ENCODE measurements around the gene RAD51B.

RAD51B gene

DNA sequence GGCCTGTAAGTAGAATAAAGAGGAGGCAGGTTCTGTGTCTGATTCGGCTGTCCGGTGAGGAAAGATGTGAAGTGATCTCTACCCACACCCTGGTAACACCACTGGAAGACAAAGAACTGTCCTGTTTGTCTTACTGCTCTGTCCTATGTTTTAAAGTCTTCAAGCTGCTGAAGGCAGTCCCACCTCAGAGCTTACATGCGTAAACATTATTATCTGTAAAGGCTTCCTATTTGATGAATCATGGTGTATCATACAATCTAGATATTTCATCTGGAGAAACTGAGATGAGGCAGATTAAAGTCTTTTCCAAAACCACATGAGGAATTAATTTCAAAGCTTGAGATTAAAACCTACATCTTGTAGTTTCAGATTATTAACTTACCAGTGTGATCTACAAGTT is 545.6 kb downstream of the RAD51B start:
- Histone ChIP-seq H3K9me3 (ENCODE audit: control insufficient read depth in 1 of 2, low read length in 2 of 2) (no peaks in the 10 kb centered on the region), H3K4me3 (ENCODE audit: low read depth in 1 of 2, low read length in 2 of 2) (no peak overlapping the region), H3K27me3 (ENCODE audit: control insufficient read depth in 1 of 2, insufficient read depth in 2 of 2, low read length in 2 of 2) (no peaks in the 10 kb centered on the region), H3K9ac (ENCODE audit: low read depth in 1 of 2, low read length in 2 of 2) (no peak overlapping the region), H3K27ac (ENCODE audit: low read depth, low read length) (no peak overlapping the region), H3K4me1 (ENCODE audit: control insufficient read depth in 1 of 2, insufficient read depth in 2 of 2, low read length in 2 of 2) (peaks cover 11 to 20% of the 10 kb centered on the region in 2 donors), H3K36me3 (ENCODE audit: control insufficient read depth in 1 of 2, insufficient read depth in 2 of 2, low read length in 2 of 2) (no peaks in the 10 kb centered on the region)

DNA sequence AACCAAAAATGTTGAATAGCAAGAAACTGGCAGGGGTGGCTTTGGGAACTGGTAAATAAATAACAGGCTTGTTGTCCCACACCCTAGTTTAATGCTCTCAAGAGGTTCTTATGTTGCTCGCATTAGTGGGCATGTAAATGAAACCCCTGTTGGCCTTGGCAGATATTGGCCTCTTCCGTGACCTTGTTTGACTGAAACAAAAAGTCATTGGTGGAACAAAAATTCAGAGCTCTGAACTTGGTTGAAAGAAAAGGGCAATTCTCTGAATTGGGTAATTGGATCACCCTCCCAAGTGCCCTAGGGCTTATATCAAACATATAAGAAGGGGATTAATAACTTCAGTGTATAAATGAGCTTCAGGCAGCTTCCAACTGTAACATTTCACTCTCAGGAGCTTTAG is 547.1 kb downstream of the RAD51B start:
- Histone ChIP-seq H3K4me3 (ENCODE audit: low read depth in 1 of 2, low read length in 2 of 2) (no peak overlapping the region), H3K27ac (ENCODE audit: low read depth, low read length) (no peak overlapping the region), H3K27me3 (ENCODE audit: control insufficient read depth in 1 of 2, insufficient read depth in 2 of 2, low read length in 2 of 2) (no peaks in the 10 kb centered on the region), H3K36me3 (ENCODE audit: control insufficient read depth in 1 of 2, insufficient read depth in 2 of 2, low read length in 2 of 2) (no peaks in the 10 kb centered on the region), H3K9ac (ENCODE audit: low read depth in 1 of 2, low read length in 2 of 2) (no peak overlapping the region), H3K4me1 (ENCODE audit: control insufficient read depth in 1 of 2, insufficient read depth in 2 of 2, low read length in 2 of 2) (peaks cover 9 to 10% of the 10 kb centered on the region in 2 donors), H3K9me3 (ENCODE audit: control insufficient read depth in 1 of 2, low read length in 2 of 2) (no peaks in the 10 kb centered on the region)

DNA sequence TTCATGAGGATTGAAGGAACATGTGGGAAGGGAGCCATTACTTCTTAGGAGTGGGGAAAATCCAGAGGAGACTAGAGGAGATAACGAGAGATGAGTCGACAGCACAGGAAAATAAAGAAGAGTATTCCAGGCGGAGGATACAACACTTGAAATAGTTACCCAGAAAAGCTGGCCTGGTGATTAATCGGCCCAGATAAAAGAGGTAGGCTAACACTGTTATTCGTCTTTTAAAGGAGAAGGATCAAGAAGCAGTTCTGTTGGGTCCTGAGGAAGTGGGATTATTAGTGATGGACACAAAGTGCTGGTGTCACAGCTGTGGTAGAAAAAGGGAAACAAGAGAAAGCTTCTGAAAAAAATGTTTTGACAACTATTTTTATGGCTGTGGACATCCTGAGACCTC is 548.0 kb downstream of the RAD51B start:
- no peaks in the 10 kb centered on the region for H3K27me3 ChIP-seq (ENCODE audit: control insufficient read depth in 1 of 2, insufficient read depth in 2 of 2, low read length in 2 of 2)
- H3K9me3 ChIP-seq (ENCODE audit: control insufficient read depth in 1 of 2, low read length in 2 of 2): no peaks in the 10 kb centered on the region
- no peak overlapping the region for H3K27ac ChIP-seq (ENCODE audit: low read depth, low read length)
- no peaks in the 10 kb centered on the region for H3K36me3 ChIP-seq (ENCODE audit: control insufficient read depth in 1 of 2, insufficient read depth in 2 of 2, low read length in 2 of 2)
- peaks cover 9 to 10% of the 10 kb centered on the region in 2 donors for H3K4me1 ChIP-seq (ENCODE audit: control insufficient read depth in 1 of 2, insufficient read depth in 2 of 2, low read length in 2 of 2)
- H3K9ac ChIP-seq (ENCODE audit: low read depth in 1 of 2, low read length in 2 of 2): no peak overlapping the region
- H3K4me3 ChIP-seq (ENCODE audit: low read depth in 1 of 2, low read length in 2 of 2): no peak overlapping the region

DNA sequence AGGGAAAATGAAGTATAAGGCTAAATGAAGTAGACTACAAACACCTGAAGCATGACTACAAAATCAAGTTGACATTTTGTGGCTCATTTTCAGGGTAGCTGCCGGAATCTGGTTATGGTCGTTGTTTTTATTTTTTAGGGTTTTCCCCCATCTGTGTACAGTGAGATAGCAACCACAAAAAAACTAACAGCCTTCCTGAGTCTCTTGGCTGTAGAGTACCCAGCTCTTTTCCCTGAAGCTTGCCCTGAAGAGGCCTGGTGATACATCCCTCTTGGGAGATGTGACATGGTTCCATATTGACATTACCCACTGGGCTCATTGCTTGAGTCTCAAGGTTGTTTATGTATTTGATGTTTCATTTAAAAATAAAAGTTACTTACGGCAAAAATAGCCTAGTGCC is 549.3 kb downstream of the RAD51B start:
- Histone ChIP-seq H3K27ac (ENCODE audit: low read depth, low read length) (no peak overlapping the region), H3K9ac (ENCODE audit: low read depth in 1 of 2, low read length in 2 of 2) (no peak overlapping the region), H3K4me3 (ENCODE audit: low read depth in 1 of 2, low read length in 2 of 2) (no peak overlapping the region), H3K4me1 (ENCODE audit: control insufficient read depth in 1 of 2, insufficient read depth in 2 of 2, low read length in 2 of 2) (peaks cover 9 to 10% of the 10 kb centered on the region in 2 donors), H3K36me3 (ENCODE audit: control insufficient read depth in 1 of 2, insufficient read depth in 2 of 2, low read length in 2 of 2) (no peaks in the 10 kb centered on the region), H3K9me3 (ENCODE audit: control insufficient read depth in 1 of 2, low read length in 2 of 2) (no peaks in the 10 kb centered on the region), H3K27me3 (ENCODE audit: control insufficient read depth in 1 of 2, insufficient read depth in 2 of 2, low read length in 2 of 2) (no peaks in the 10 kb centered on the region)

DNA sequence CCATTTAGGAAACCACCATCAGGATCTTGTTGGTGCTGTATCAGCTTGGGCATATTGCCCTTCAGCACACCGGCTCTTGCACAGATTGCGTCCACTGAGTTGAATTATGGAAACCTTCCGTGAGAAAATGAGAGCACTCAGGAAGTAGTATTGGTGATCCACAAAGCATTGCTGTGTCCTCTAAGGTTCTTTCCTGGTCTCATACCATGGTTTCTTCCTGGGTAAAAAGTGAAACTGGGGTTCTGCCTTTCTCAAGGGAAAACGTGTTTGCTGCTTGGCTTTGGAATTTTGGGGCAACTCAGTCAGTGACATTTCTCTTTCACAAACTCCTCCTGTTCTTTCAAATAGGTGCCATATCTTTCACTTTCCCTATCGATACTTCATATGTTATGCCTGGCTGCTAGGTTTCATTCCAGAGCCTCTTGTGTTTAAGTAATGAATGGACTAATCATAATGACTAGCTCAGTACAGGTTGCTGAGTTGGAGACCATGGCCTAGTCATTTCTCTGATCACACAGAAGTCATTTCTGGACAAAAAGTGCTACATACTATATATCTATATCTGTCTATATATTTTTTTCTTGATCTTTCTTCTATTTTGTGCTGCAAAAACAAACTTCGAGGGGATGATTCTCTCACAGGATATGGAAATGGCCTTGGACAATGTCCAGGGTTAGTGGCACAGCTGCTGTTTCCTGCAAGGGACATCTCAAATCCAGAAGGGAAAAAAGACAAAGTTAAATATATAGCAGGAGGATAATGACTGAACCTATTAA is 549.9 kb downstream of the RAD51B start:
- no peak overlapping the region for H3K27ac ChIP-seq (ENCODE audit: low read depth, low read length)
- no peaks in the 10 kb centered on the region for H3K9me3 ChIP-seq (ENCODE audit: control insufficient read depth in 1 of 2, low read length in 2 of 2)
- peaks cover 9 to 10% of the 10 kb centered on the region in 2 donors for H3K4me1 ChIP-seq (ENCODE audit: control insufficient read depth in 1 of 2, insufficient read depth in 2 of 2, low read length in 2 of 2)
- no peaks in the 10 kb centered on the region for H3K36me3 ChIP-seq (ENCODE audit: control insufficient read depth in 1 of 2, insufficient read depth in 2 of 2, low read length in 2 of 2)
- no peaks in the 10 kb centered on the region for H3K27me3 ChIP-seq (ENCODE audit: control insufficient read depth in 1 of 2, insufficient read depth in 2 of 2, low read length in 2 of 2)
- no peak overlapping the region for H3K9ac ChIP-seq (ENCODE audit: low read depth in 1 of 2, low read length in 2 of 2)
- H3K4me3 ChIP-seq (ENCODE audit: low read depth in 1 of 2, low read length in 2 of 2): peak overlapping the region in 1 of 2 donors; percentile 26

DNA sequence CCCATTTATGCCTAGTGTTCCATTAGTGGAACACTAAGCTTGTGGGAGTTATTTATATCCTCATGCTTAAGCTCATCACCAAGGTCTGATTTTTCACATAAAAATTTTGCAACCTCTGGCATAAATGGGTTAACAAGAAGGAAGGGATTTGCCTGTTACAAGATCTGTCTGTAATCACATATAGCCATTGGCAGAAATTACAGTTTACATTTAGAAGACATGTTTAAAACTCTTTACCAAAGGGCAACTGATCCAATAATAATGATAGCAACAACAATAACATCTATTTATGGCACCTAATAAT is 550.4 kb downstream of the RAD51B start:
- H3K4me1 ChIP-seq (ENCODE audit: control insufficient read depth in 1 of 2, insufficient read depth in 2 of 2, low read length in 2 of 2): peaks cover 9 to 10% of the 10 kb centered on the region in 2 donors
- H3K27me3 ChIP-seq (ENCODE audit: control insufficient read depth in 1 of 2, insufficient read depth in 2 of 2, low read length in 2 of 2): no peaks in the 10 kb centered on the region
- H3K9ac ChIP-seq (ENCODE audit: low read depth in 1 of 2, low read length in 2 of 2): no peak overlapping the region
- no peaks in the 10 kb centered on the region for H3K36me3 ChIP-seq (ENCODE audit: control insufficient read depth in 1 of 2, insufficient read depth in 2 of 2, low read length in 2 of 2)
- no peak overlapping the region for H3K27ac ChIP-seq (ENCODE audit: low read depth, low read length)
- H3K4me3 ChIP-seq (ENCODE audit: low read depth in 1 of 2, low read length in 2 of 2): no peak overlapping the region
- no peaks in the 10 kb centered on the region for H3K9me3 ChIP-seq (ENCODE audit: control insufficient read depth in 1 of 2, low read length in 2 of 2)

DNA sequence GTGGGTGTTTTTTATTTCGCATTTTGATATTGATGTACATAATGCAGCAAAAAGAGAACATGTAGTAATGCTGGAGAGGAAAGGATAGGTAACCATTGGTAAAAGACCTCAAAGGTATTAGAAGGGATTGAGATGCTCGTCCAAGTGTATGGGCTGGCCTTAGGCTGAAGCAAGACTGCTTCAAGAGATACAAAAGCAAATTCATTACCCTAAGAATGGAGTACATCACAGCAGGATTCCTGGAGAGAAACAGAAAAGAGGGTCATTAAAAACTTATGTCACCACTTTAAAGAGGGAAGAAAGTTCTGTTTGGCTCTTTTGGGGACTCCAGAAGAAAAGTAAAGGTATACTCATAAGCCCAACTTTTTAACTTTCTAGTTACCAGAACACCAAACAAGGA is 552.8 kb downstream of the RAD51B start:
- H3K9me3 ChIP-seq (ENCODE audit: control insufficient read depth in 1 of 2, low read length in 2 of 2): no peaks in the 10 kb centered on the region
- H3K4me1 ChIP-seq (ENCODE audit: control insufficient read depth in 1 of 2, insufficient read depth in 2 of 2, low read length in 2 of 2): peaks cover 9 to 15% of the 10 kb centered on the region in 2 donors
- no peak overlapping the region for H3K27ac ChIP-seq (ENCODE audit: low read depth, low read length)
- no peak overlapping the region for H3K9ac ChIP-seq (ENCODE audit: low read depth in 1 of 2, low read length in 2 of 2)
- H3K36me3 ChIP-seq (ENCODE audit: control insufficient read depth in 1 of 2, insufficient read depth in 2 of 2, low read length in 2 of 2): no peaks in the 10 kb centered on the region
- H3K27me3 ChIP-seq (ENCODE audit: control insufficient read depth in 1 of 2, insufficient read depth in 2 of 2, low read length in 2 of 2): no peaks in the 10 kb centered on the region
- no peak overlapping the region for H3K4me3 ChIP-seq (ENCODE audit: low read depth in 1 of 2, low read length in 2 of 2)

DNA sequence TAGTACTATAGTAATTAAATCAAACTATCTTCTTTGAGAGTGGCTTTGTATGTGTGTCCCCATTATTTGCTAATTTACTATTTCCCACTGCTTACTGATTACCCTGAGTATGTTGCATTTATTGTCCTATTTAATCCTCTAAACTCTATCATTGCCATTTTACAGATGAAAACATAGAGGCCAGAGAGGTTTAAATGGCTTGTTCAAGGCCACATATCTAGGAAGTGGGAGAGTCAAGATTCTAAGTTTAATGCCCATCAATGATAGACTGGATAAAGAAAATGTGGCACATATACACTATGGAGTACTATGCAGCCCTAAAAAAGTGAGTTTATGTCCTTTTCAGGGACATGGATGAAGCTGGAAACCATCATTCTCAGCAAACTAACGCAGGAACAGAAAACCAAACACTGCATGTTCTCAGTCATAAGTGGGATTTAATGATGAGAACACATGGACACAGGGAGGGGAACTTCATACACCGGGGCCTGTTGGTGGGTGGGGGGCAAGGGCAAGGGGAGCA is 553.6 kb downstream of the RAD51B start:
- peaks cover 9 to 19% of the 10 kb centered on the region in 2 donors for H3K4me1 ChIP-seq (ENCODE audit: control insufficient read depth in 1 of 2, insufficient read depth in 2 of 2, low read length in 2 of 2)
- no peak overlapping the region for H3K27ac ChIP-seq (ENCODE audit: low read depth, low read length)
- H3K27me3 ChIP-seq (ENCODE audit: control insufficient read depth in 1 of 2, insufficient read depth in 2 of 2, low read length in 2 of 2): no peaks in the 10 kb centered on the region
- no peak overlapping the region for H3K4me3 ChIP-seq (ENCODE audit: low read depth in 1 of 2, low read length in 2 of 2)
- no peaks in the 10 kb centered on the region for H3K9me3 ChIP-seq (ENCODE audit: control insufficient read depth in 1 of 2, low read length in 2 of 2)
- no peaks in the 10 kb centered on the region for H3K36me3 ChIP-seq (ENCODE audit: control insufficient read depth in 1 of 2, insufficient read depth in 2 of 2, low read length in 2 of 2)
- no peak overlapping the region for H3K9ac ChIP-seq (ENCODE audit: low read depth in 1 of 2, low read length in 2 of 2)

DNA sequence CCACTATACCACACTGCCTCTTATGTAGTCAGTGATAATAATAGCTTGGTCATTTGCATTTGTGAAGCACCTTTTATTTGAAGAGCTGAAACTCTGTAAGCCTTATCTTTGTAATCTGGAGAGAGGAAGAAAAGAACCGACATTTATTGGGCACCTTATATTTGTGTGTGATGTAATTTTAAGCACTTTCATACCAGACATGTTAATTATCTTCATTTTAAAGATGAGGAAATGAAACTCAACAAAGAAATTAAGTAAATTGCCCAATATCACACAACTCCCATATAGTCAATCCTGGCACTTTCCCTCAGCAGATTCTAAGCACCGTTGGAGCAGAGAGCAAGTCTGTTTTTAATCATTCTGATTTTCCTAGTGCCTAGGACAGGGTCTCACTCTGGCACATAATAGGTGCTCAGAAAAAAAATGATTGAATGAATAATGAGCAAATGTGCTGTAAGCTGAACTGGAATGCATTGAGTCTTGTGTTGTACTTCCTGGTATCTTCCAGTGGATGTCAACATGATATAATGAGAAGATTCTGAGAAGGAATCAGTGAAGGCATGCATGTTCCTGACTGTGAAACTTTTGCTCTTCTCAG is 554.4 kb downstream of the RAD51B start:
- H3K9ac ChIP-seq (ENCODE audit: low read depth in 1 of 2, low read length in 2 of 2): no peak overlapping the region
- H3K27ac ChIP-seq (ENCODE audit: low read depth, low read length): no peak overlapping the region
- peaks cover 9 to 19% of the 10 kb centered on the region in 2 donors for H3K4me1 ChIP-seq (ENCODE audit: control insufficient read depth in 1 of 2, insufficient read depth in 2 of 2, low read length in 2 of 2)
- H3K27me3 ChIP-seq (ENCODE audit: control insufficient read depth in 1 of 2, insufficient read depth in 2 of 2, low read length in 2 of 2): no peaks in the 10 kb centered on the region
- no peaks in the 10 kb centered on the region for H3K36me3 ChIP-seq (ENCODE audit: control insufficient read depth in 1 of 2, insufficient read depth in 2 of 2, low read length in 2 of 2)
- no peak overlapping the region for H3K4me3 ChIP-seq (ENCODE audit: low read depth in 1 of 2, low read length in 2 of 2)
- H3K9me3 ChIP-seq (ENCODE audit: control insufficient read depth in 1 of 2, low read length in 2 of 2): no peaks in the 10 kb centered on the region

DNA sequence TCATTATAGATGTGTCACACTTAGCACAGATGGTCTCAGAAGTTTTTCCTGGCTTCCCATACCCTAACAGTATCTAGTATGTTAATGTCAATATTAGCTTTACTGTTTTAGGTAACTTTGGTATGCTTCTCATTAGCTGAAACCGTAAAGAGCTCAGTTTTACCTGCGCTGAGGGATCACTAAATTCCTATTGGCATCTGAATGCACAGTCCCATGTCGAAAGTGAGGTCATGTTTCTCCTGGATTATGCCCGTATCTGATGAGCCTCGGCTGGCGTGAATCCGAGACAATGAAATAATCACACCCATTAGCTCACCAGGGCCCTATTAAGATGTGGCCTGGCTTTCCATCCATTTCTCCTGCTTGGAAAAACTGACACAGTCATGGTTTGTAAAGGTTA is 555.1 kb downstream of the RAD51B start:
- H3K4me1 ChIP-seq (ENCODE audit: control insufficient read depth in 1 of 2, insufficient read depth in 2 of 2, low read length in 2 of 2): peaks cover 2 to 13% of the 10 kb centered on the region in 2 donors
- no peaks in the 10 kb centered on the region for H3K36me3 ChIP-seq (ENCODE audit: control insufficient read depth in 1 of 2, insufficient read depth in 2 of 2, low read length in 2 of 2)
- no peak overlapping the region for H3K4me3 ChIP-seq (ENCODE audit: low read depth in 1 of 2, low read length in 2 of 2)
- H3K9ac ChIP-seq (ENCODE audit: low read depth in 1 of 2, low read length in 2 of 2): no peak overlapping the region
- no peak overlapping the region for H3K27ac ChIP-seq (ENCODE audit: low read depth, low read length)
- H3K9me3 ChIP-seq (ENCODE audit: control insufficient read depth in 1 of 2, low read length in 2 of 2): no peaks in the 10 kb centered on the region
- no peaks in the 10 kb centered on the region for H3K27me3 ChIP-seq (ENCODE audit: control insufficient read depth in 1 of 2, insufficient read depth in 2 of 2, low read length in 2 of 2)
